ENCODE data around the gene ADGRV1.
"Not testable (repeated sequence)": the region's sequence is repeated elsewhere in the genome, so short reads cannot be mapped to it uniquely, and the experiment has no call there.

ADGRV1 gene

GRCh38 chr5:90915393-90915792 lies 356.8 kb downstream of the ADGRV1 start:
- DNase-seq = no peak

- DNase-seq = no peak
Measured at GRCh38 chr5:90916947-90917800, 358.6 kb downstream of the ADGRV1 start.

DNA sequence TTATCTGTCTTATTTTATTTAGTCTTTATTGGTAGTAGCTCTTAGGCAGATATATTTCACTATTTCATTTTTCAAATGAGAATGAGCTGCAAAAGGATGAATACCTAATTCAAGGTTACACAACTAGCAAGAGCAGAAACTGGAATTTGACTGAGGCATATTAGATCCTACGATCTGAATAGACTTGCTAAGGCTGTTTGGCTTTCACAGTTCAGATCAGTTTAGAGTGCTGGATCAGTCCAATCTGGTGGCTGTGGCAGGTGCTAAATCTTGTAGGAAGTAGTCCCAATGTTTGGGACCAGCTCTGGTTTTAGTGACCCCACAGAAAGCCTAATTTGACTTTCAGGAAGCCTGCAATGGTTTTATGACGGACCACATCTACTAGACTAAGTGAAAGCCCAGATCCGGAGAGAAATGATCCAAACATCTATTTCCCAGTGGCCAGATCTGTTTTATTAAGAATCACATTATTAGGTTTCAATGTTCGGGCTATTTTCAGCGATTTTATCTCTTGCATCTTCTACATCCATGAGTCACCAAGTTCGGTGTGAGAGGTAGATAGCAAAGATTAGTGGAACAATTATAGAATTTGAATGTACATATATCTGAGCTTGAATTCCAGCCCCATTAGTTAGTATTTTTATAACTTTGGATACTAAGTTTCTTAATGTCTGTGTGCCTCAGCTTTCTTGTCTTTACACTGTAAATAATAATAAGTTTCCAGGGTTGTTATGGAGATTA lies 359.5 kb downstream of the ADGRV1 start:
- DNase-seq = no peak

DNA sequence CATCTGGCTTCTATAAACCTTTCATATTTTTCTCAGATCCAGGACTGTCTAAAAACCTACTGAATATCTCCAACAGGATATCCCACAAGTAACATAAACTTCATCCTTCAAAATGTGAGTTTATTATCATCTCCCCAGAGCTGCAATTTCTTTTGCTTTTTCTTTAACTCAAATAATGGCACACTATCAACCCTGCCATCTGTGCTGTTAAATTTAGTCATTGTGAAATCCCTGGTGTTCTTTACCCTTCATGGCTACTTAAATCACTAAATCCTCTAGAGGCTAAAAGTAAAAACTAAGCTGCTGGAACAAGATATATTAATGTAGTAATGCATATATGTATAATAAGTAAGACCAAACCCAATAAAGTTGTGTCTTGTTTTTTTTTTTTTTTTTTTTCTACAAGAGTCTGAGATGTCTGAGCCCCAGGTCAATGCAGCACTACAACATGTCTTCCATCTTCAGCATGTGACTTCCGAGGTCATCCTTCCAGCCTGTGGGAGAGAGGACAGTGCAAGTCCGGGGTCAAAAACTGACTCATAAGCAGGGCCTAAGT lies 362.9 kb downstream of the ADGRV1 start:
- no peak for DNase-seq

DNA sequence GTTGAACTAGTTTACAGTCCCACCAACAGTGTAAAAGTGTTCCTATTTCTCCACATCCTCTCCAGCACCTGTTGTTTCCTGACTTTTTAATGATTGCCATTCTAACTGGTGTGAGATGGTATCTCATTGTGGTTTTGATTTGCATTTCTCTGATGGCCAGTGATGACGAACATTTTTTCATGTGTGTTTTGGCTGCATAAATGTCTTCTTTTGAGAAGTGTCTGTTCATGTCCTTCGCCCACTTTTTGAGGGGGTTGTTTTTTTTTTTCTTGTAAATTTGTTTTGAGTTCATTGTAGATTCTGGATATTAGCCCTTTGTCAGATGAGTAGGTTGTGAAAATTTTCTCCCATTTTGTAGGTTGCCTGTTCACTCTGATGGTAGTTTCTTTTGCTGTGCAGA lies 365.6 kb downstream of the ADGRV1 start:
- not testable (repeated sequence) for DNase-seq

DNA sequence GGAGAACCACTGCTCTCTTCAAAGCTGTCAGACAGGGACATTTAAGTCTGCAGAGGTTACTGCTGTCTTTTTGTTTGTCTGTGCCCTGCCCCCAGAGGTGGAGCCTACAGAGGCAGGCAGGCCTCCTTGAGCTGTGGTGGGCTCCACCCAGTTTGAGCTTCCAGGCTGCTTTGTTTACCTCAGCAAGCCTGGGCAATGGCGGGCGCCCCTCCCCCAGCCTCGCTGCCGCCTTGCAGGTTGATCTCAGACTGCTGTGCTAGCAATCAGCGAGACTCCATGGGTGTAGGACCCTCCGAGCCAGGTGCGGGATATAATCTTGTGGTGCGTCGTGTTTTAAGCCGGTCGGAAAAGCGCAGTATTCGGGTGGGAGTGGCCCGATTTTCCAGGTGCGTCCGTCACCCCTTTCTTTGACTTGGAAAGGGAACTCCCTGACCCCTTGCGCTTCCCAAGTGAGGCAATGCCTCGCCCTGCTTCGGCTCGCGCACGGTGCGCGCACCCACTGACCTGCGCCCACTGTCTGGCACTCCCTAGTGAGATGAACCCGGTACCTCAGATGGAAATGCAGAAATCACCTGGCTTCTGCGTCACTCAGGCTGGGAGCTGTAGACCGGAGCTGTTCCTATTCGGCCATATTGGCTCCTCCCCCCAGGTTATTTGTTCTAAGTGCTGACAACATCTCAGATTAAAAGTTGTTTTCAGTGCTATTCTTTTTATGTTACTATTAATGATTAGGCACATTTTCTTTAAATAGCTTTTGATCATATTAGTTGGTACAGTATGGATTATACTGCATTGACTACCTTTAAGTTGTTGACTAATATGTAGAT lies 370.6 kb downstream of the ADGRV1 start:
- DNase-seq = not testable (repeated sequence)

GRCh38 chr5:90930062-90930461 lies 371.5 kb downstream of the ADGRV1 start:
- DNase-seq = no peak

GRCh38 chr5:90930756-90931431 lies 372.3 kb downstream of the ADGRV1 start:
- no peak for DNase-seq

DNA sequence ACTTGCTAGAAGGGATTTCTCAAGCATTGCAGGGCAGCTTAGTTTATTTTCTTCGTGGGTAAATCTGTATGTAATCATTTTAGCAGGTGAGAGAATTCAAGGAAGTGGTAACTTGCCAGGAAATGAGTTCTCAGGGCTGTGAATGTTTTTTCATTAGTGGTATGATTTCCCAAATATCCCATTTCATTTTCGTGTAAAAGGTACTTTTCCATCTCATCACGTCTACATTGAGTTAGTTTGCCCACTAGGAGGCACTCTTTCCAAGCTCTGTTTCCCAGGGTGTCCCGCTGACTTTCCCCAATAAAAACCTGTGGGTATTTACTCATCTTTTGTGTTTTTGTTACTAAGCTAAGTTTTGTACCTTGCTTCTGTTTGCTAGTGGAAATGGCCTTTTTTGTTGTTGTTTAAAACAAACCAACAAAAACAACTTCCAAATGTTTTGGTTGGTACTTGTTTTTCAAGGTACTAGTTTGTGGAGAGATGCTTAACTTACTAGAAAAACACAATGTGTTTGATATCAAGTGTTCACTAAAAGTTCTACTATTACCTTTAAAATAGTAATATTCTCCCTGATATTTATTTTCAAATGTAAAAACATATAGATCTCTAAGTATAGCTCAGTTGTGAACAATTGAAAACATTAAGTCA lies 373.6 kb downstream of the ADGRV1 start:
- no peak for DNase-seq

GRCh38 chr5:90933298-90933697 lies 374.7 kb downstream of the ADGRV1 start:
- no peak for DNase-seq

- DNase-seq = no peak
Measured at GRCh38 chr5:90934091-90934719, 375.6 kb downstream of the ADGRV1 start.

DNA sequence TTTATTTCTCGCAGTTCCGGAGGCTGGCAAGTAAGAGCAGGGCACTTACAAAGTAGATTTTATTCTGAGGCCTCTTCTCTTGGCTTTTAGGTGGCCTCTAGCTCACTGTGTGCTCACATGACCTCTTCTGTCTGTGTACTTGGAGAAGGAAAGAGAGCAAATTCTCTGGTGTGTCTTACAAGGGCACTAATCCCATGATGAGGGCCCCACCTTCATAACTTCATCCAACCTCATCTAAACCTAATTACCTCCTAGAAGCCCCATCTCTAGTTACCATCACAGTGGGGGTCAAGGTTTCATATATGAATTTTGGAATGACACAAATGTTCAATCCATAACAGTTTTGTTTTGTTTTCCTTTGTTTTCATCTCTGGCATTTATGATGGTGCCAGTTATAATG lies 376.1 kb downstream of the ADGRV1 start:
- no peak for DNase-seq

DNA sequence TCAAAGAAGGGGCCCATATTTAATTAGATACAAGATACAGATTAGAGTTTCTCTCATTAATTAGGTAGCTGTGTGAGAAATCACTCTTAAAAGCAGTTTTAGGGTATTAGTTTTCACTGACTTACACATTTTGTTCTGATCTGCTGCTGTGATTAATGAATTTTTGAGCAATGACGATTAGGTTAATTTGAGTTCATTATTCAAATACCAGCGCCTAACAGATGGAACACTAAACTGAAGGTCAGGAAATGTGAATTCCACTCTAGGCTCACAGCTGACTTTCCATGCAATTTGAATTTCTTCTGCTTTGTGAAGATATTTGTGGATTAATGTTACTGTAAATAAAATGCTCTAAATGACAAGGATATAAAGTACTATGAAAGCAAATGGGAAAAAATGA lies 380.6 kb downstream of the ADGRV1 start:
- DNase-seq = no peak

DNA sequence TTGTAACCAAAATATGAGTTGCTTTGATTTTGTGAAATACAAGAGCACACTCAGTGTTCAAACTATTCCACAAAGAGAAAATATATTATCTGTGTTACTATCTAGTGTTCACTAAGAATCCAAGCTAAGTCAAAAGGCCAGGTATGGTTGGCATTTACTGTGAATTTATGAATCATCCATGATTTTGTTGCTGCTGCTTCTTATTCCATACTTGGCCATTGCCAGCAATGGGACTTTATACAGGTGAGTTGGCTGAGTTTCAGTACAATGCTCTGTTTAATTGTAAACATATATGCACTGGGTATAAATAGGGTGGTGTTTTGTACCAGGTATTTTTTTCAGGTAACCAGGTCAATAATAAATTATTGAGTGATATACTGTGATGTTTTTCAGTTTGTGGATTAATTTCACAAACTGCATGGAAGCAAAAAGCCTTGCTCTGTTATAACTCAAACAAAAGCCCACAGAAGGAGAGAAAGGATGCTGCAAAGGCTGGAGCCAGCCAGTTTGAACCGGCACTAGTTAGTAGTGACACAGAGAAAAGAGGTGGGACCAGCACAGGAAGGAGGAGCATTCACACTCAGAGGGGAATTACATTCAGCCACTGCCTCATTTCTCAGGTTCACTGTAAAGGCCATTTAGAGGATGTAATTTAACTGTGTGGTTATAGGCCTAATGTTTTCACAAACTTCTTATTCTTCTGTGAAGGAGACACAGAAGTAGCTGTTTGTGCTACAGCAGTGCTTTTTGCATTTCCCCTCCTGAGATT lies 381.8 kb downstream of the ADGRV1 start:
- no peak for DNase-seq

DNA sequence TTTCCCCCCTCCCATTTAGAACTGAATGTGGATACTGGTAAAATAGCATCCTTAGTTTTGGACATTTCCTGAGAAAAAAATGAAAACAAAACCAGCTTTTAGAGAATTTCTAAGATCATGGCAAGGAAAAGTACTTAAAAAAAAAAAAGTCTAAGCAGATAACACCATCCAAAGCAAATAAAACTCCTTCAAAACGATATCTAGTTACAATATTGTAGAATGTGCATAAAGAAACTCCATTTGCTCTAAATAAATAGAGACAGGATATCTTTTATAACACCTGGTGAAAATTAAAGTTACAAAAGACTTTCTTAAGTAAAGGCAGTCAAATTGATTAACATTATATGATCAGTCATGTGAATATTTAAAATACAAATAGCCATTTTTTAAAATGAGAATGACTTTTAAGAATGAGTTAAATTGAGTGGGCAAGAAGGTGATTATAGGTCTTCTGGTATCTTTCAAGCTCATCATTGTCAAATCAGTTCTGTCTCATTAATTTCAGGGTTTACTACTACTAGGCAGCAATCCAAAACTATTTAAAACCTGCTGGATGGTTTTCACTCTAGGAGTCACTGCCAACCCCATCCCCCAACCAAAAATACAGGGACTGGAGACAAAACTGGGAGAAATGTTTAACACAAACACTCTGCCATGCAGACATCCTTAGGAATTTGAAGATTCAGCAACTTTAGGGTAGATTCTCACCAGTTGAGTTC lies 382.6 kb downstream of the ADGRV1 start:
- DNase-seq = no peak

DNA sequence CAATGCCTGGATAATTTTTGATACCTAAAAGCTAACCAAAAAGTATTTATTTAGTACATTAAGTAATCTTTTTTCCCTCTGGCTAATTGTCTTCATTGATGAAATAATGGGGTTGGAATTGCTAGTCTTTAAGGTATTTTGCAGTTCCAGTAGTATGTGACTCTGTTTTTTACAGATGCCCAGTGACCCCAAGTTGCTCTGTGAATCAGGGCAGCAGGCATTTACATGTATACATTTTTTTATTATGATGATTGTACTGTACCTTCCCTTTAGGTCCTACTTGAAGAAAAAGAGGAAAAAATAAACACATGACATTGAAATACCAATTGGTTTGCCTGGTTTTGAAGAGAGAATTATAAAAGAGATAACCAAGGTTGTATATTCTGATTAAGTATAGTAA lies 385.5 kb downstream of the ADGRV1 start:
- DNase-seq = no peak

GRCh38 chr5:90947667-90948066 lies 389.1 kb downstream of the ADGRV1 start:
- DNase-seq = no peak

DNA sequence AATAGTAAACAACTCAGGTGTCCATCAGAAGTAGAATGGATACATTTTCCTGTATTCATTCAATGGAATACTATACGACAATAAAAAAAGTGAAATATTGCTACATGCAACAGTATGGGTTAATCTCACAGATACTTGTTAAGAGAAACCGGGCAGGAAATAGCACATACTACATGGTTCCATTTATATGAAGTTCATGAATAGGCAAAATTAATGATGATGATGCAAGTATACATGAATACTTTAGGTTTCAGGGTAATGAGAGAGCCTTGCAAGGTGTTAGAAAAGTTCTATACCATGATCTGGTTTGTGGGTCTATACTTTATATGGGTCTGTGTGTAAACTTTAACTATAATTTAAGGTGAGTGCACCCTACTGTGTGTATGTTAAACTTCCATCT lies 390.4 kb downstream of the ADGRV1 start:
- DNase-seq = no peak

- DNase-seq = no peak
Measured at GRCh38 chr5:90949469-90950358, 391.1 kb downstream of the ADGRV1 start.

All from NCI-H526 treated with DMSO at 0.1 percent for 48 hours (cell line).